Neural progenitor cell (in vitro differentiated cells): ENCODE results near the gene SMC5. TPM values are rescaled to one million over a fixed set of nuclear protein-coding genes. Genes with fewer than 3 reads are reported as not detected.

ENCODE experiments used
- DNase-seq: peaks from one replicate; pipeline ENCODE4 v3.0.0-alpha.2; 2016; ENCODE audit warnings: low spot score
- H2AFZ ChIP-seq: fragments of 200-600 bp; sonication (generic); replicated peaks from 2 replicates; pipeline ENCODE4 v1.6.1; 2016; ENCODE audit warnings: antibody characterized with exemption
- H3F3A ChIP-seq: fragments of 200-600 bp; sonication (generic); 2 replicates; pipeline ENCODE4 v1.6.1; 2016; ENCODE audit warnings: antibody characterized with exemption, low read depth
- H3K27ac ChIP-seq: fragments of 200-600 bp; sonication (generic); 2 replicates; pipeline ENCODE4 v1.5.1; 2016; ENCODE audit warnings: mild to moderate bottlenecking
- H3K27me3 ChIP-seq: fragments of 200-600 bp; sonication (generic); 2 replicates; pipeline ENCODE4 v1.6.1; 2016; ENCODE audit warnings: mild to moderate bottlenecking, moderate library complexity
- H3K36me3 ChIP-seq: fragments of 200-600 bp; sonication (generic); 2 replicates; pipeline ENCODE4 v1.5.1; 2016
- H3K4me1 ChIP-seq: fragments of 200-600 bp; sonication (generic); 2 replicates; pipeline ENCODE4 v1.6.1; 2016; ENCODE audit warnings: mixed run types
- H3K4me2 ChIP-seq: fragments of 200-600 bp; sonication (generic); 2 replicates; pipeline ENCODE4 v1.6.1; 2016
- H3K4me3 ChIP-seq: fragments of 200-600 bp; sonication (generic); 2 replicates; pipeline ENCODE4 v1.5.1; 2016
- H3K79me2 ChIP-seq: fragments of 200-600 bp; sonication (generic); 2 replicates; pipeline ENCODE4 v1.6.1; 2016; ENCODE audit warnings: low read depth
- H3K9ac ChIP-seq: fragments of 200-600 bp; sonication (generic); 2 replicates; pipeline ENCODE4 v1.6.1; 2016
- H3K9me3 ChIP-seq: fragments of 200-600 bp; sonication (generic); 2 replicates; pipeline ENCODE4 v1.5.1; 2016; ENCODE audit warnings: low read depth
- H4K20me1 ChIP-seq: fragments of 200-600 bp; sonication (generic); 2 replicates; pipeline ENCODE4 v1.6.1; 2016; ENCODE audit warnings: low read depth
- H3K27ac Mint-ChIP-seq: 3 replicates; pipeline ENCODE4 v1.8.0; 2021; ENCODE audit warnings: mixed read lengths
- H3K27me3 Mint-ChIP-seq: 2 replicates; pipeline ENCODE4 v1.8.0; 2022; ENCODE audit warnings: low read depth, mild to moderate bottlenecking, inconsistent platforms, moderate library complexity, mixed read lengths; ENCODE audit not compliant: insufficient read depth
- H3K36me3 Mint-ChIP-seq: 3 replicates; pipeline ENCODE4 v1.8.0; 2021; ENCODE audit warnings: mixed read lengths
- H3K4me1 Mint-ChIP-seq: 3 replicates; pipeline ENCODE4 v1.8.0; 2021; ENCODE audit warnings: mixed read lengths
- H3K4me3 Mint-ChIP-seq: 3 replicates; pipeline ENCODE4 v1.8.0; 2021; ENCODE audit warnings: mild to moderate bottlenecking, moderate library complexity, mixed read lengths
- H3K9me3 Mint-ChIP-seq: 3 replicates; pipeline ENCODE4 v1.8.0; 2020; ENCODE audit warnings: mixed read lengths
- EZH2 ChIP-seq: fragments of 200-600 bp; sonication (generic); IDR thresholded peaks from 2 replicates; pipeline ENCODE4 v1.6.1; 2017; ENCODE audit warnings: antibody characterized with exemption, mild to moderate bottlenecking, moderate library complexity
- EZH2phosphoT487 ChIP-seq: fragments of 200-600 bp; sonication (generic); IDR thresholded peaks from 2 replicates; pipeline ENCODE4 v1.6.1; 2017; ENCODE audit warnings: antibody characterized with exemption
- total RNA-seq: library from RNA; depleted of rRNA; stranded (reverse); fragments of >200 nt; gene quantifications from 2 replicates; pipeline ENCODE4 v1.2.3, GENCODE V29; 2015; ENCODE audit warnings: low replicate concordance
- TF ChIP-seq, protein P1 (sequence below): fragments of 200-600 bp; sonication (generic); IDR thresholded peaks from 2 replicates; pipeline ENCODE4 v1.5.1; 2017; ENCODE audit warnings: antibody characterized with exemption, mild to moderate bottlenecking

Gene SMC5
- total RNA-seq, 1 donor from 2014 or later, result 63.1 TPM

DNA sequence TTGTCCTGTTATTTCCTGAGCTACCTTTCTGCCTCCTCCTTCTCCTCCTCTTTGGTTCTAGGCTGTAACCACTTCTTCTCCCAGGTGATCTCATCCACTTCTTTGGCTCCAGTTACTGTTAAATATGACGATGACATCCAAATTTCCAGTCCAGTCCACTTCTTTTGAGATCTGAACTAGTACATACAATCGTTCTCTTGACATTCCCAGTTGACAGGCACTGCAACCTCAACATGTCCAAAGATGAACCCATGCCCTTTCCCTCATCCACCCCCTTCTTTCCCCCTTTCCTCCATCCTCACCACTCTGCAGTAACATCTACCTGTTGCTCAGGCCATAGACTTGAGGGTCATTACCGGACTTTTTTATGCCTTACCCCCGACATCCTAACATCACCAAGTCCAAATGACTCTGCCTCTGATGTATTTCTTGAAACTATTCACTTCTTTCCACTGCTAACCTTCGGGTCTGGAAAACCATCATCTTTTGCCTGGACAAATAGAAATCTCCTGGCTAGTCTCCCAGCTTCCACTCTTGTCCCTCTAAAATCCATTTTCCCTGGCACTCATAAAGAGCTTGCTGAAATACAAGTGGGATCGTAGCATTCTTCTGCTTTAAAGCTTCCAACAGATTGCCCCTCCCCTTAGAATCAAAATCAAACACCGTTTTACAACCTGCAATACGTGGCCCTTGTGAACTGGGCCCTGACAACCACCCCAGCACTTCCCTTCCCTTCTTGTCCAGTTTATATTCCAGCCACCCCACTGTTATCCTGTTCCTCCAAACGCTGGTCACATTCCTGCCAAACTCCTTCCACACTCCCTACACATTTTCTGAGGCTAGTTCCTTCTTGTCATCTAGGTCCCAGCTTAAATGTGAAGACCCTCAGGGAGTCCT is 124.2 kb downstream of the SMC5 start:
- H3K4me1 Mint-ChIP-seq, result peaks cover 7% of the 10 kb centered on the region

DNA sequence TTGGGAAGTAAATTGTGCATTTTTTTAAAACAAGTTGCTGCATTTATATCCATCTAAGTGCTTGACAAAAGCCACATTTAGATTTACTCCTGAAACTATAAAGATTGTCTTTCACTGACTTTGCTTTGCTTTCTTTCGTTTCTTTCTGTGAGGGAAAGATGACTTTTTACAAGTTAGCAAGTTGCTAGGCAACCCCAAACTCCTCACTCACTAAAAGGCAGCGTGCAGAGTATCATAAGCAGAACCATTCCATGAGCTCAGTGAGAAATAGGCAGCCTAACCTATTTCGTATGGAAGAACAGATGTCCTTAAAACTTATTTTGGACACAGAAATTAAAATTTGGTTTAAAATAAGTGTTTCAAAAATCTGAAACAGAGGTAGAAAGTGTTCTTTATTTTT is 126.6 kb downstream of the SMC5 start:
- Histone ChIP-seq H2AFZ (no peak overlapping the region), H3K9ac (no peak overlapping the region), H4K20me1 (no peaks in the 10 kb centered on the region), H3K4me2 (no peak overlapping the region), H3K36me3 (no peaks in the 10 kb centered on the region), H3K27me3 (no peaks in the 10 kb centered on the region), H3K79me2 (no peaks in the 10 kb centered on the region), H3K9me3 (no peaks in the 10 kb centered on the region), H3K4me3 (no peak overlapping the region), H3F3A (peaks cover 4% of the 10 kb centered on the region), H3K27ac (no peak overlapping the region), H3K4me1 (peaks cover under 1% of the 10 kb centered on the region)
- H3K27ac Mint-ChIP-seq, result no peak overlapping the region
- no peaks in the 10 kb centered on the region for H3K36me3 Mint-ChIP-seq
- DNase-seq, result no peak
- no peak overlapping the region for H3K4me3 Mint-ChIP-seq
- TF ChIP-seq EZH2, result no peak
- TF ChIP-seq, protein P1, sequence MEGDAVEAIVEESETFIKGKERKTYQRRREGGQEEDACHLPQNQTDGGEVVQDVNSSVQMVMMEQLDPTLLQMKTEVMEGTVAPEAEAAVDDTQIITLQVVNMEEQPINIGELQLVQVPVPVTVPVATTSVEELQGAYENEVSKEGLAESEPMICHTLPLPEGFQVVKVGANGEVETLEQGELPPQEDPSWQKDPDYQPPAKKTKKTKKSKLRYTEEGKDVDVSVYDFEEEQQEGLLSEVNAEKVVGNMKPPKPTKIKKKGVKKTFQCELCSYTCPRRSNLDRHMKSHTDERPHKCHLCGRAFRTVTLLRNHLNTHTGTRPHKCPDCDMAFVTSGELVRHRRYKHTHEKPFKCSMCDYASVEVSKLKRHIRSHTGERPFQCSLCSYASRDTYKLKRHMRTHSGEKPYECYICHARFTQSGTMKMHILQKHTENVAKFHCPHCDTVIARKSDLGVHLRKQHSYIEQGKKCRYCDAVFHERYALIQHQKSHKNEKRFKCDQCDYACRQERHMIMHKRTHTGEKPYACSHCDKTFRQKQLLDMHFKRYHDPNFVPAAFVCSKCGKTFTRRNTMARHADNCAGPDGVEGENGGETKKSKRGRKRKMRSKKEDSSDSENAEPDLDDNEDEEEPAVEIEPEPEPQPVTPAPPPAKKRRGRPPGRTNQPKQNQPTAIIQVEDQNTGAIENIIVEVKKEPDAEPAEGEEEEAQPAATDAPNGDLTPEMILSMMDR, result no peak
- TF ChIP-seq EZH2phosphoT487, result no peak
- H3K9me3 Mint-ChIP-seq, result no peaks in the 10 kb centered on the region
- peaks cover 7% of the 10 kb centered on the region for H3K4me1 Mint-ChIP-seq
- H3K27me3 Mint-ChIP-seq, result peaks cover 4% of the 10 kb centered on the region

More for the DNA sequence above, 124.2 kb downstream of the SMC5 start:
- no peaks in the 10 kb centered on the region for H3K9me3 ChIP-seq
- no peak overlapping the region for H3K9ac ChIP-seq
- no peak overlapping the region for H3K4me3 ChIP-seq
- TF ChIP-seq, protein P1, result no peak
- TF ChIP-seq EZH2, result no peak
- no peak for TF ChIP-seq EZH2phosphoT487
- no peaks in the 10 kb centered on the region for H3K36me3 ChIP-seq
- no peak for DNase-seq
- no peaks in the 10 kb centered on the region for H3K27me3 Mint-ChIP-seq
- H3K27me3 ChIP-seq, result no peaks in the 10 kb centered on the region
- H3K79me2 ChIP-seq, result no peaks in the 10 kb centered on the region
- no peak overlapping the region for H3K27ac ChIP-seq
- H3K27ac Mint-ChIP-seq, result no peak overlapping the region
- H2AFZ ChIP-seq, result no peak overlapping the region
- H3K4me3 Mint-ChIP-seq, result no peak overlapping the region
- H3K36me3 Mint-ChIP-seq, result no peaks in the 10 kb centered on the region
- H3K9me3 Mint-ChIP-seq, result no peaks in the 10 kb centered on the region
- H3F3A ChIP-seq, result no peaks in the 10 kb centered on the region
- H3K4me2 ChIP-seq, result no peak overlapping the region
- no peaks in the 10 kb centered on the region for H4K20me1 ChIP-seq
- H3K4me1 ChIP-seq, result no peaks in the 10 kb centered on the region

DNA sequence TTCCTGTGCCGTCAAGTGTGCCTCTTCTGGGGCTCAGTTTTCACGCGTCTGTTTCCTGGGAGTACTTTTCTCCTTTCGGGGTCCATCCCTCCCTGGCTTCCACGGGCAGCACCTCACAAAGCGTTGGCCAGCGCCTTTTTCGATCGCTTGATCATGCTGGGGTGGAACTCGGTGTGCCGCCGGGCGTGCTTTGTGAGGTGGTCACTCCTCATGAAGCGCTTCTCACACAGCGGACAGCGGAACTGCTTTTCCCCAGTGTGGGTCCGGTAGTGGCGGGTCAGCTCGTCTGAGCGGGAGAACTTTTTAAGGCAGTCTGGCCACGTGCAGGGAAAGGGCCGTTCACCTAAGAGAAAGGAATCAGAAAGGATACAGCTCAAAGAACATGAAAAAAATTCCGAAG is 128.9 kb downstream of the SMC5 start:
- peaks cover 10% of the 10 kb centered on the region for H3K4me1 ChIP-seq
- Mint-ChIP-seq H3K27me3 (peaks cover 4% of the 10 kb centered on the region), H3K36me3 (no peaks in the 10 kb centered on the region), H3K4me3 (no peak overlapping the region), H3K4me1 (peaks cover 7% of the 10 kb centered on the region), H3K27ac (no peak overlapping the region), H3K9me3 (no peaks in the 10 kb centered on the region)
- no peaks in the 10 kb centered on the region for H3K79me2 ChIP-seq
- H3K9ac ChIP-seq, result no peak overlapping the region
- H3K27me3 ChIP-seq, result no peaks in the 10 kb centered on the region
- TF ChIP-seq EZH2phosphoT487, result no peak
- TF ChIP-seq, protein P1, result no peak
- no peak for TF ChIP-seq EZH2
- H3K9me3 ChIP-seq, result no peaks in the 10 kb centered on the region
- H2AFZ ChIP-seq, result no peak overlapping the region
- H3K4me2 ChIP-seq, result no peak overlapping the region
- H3F3A ChIP-seq, result peaks cover 4% of the 10 kb centered on the region
- H3K4me3 ChIP-seq, result no peak overlapping the region
- H4K20me1 ChIP-seq, result no peaks in the 10 kb centered on the region
- H3K27ac ChIP-seq, result no peak overlapping the region
- DNase-seq, result no peak
- H3K36me3 ChIP-seq, result no peaks in the 10 kb centered on the region
